GM19452 (cell line): ENCODE data around the gene SLC24A3.

Experiments used
- ATAC-seq: cut with Tn5 transposase; IDR thresholded peaks from one replicate; pipeline ENCODE4 v1.9.1; 2021; ENCODE audit not compliant: unreplicated experiment

The SLC24A3 gene

GRCh38 chr20:19416627-19417026, 204.2 kb downstream of the SLC24A3 start:
- no peak for ATAC-seq

DNA sequence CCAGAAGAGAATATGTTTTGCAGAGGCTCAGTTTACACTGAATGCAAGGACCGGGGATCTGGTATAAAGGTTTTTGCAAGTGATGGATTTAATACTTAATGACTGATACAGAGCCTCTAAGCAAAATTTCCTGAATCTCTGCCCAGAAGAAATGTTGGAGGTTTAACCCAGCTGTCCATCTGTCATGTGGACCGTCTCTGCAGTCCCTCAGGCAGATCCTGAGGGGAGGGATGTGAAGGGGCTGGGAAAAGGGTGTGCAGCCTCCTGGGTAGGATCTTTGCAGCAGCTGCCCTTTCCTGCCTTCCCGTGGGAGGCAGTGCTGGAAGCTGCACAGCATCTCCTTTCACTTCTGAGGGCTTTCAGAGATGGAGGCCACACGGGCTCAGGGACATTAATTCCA, 207.0 kb downstream of the SLC24A3 start:
- ATAC-seq: no peak

GRCh38 chr20:19423097-19423899, 210.9 kb downstream of the SLC24A3 start:
- ATAC-seq: no peak

DNA sequence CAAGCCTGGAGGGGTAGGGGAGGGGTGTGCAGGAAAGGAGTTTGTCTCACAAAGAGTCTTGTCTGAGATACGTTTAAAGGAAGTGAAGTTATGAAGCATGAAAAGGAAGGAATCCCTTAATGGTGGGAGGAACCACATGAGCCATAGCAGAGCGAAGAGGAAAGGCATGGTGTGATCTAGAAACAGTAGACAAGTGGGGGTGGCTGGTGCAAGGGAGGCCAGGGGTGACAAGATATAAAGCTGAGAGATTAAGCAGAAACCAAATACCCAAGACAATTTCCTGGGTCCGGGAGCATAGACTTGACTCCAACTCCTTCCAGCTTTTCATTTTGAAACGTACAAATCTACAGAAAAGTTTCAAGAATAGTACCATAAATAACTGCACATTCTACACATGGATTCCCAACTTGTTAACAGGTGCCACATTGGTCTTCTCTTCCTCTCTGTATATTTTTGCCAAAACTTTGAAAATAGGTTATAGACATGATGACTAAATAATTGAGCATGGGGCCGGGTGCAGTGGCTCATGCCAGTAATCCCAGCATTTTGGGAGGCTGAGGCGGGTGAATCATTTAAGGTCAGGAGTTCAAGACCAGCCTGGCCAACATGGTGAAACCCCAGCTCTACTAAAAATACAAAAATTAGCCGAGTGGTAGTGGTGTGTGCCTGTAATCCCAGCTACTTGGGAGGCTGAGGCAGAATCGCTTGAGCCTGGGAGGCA, 211.6 kb downstream of the SLC24A3 start:
- no peak for ATAC-seq

- no peak for ATAC-seq
Observed at GRCh38 chr20:19426356-19426755, 213.9 kb downstream of the SLC24A3 start.

DNA sequence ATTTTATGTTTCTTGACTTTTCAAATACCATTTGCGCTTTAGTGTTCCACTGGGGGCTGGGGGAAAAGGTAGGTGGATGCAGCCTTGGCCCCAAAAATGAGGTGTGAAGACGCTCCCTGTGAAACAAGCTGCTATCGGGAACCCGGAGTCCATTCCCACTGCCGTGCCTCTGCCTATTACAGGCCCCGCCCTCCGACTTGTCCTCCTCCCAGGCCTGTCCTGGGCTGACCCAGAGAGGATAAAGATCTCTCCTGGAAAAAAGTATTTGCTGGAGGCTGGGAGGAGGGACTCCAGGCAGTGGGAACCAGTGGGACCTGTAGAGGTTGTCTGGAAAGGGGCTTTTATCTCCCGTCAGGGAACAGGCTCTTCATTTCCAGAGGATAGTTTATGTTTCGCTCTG, 215.0 kb downstream of the SLC24A3 start:
- ATAC-seq: no peak

GRCh38 chr20:19427913-19428312, 215.5 kb downstream of the SLC24A3 start:
- no peak for ATAC-seq

GRCh38 chr20:19428324-19428723, 215.9 kb downstream of the SLC24A3 start:
- ATAC-seq: no peak

- ATAC-seq: no peak
Observed at GRCh38 chr20:19429538-19429937, 217.1 kb downstream of the SLC24A3 start.

DNA sequence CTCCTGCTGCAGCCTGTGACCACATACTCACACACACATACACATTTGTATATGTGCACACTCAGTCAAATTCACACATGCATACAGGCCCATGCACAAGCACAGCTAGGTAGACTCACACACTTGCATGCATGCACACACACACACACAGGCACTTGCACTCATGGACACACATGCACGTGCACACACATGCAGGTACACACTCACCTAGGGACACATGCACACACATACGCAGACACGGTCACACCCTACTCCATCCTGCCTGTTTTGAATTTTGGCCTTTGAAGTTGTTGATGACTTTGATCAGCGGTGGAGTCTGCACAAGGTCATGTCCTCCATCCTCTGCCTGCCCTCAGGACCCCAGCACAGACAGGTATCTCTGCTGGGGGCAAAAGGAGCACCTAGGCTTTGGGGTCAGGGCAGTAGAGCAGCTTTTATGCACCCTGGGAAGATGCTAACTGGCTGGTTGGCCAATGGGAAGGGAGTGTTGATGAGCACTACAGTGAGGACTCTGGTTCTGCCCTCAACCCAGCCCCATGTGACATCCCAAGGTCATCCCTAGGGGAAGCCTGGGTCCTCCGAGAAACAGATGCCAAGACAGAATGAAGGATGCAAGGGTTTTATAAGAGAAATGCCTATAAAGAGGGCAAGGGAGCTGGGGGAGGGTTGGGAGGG, 218.3 kb downstream of the SLC24A3 start:
- no peak for ATAC-seq

- no peak for ATAC-seq
Observed at GRCh38 chr20:19431316-19431700, 218.9 kb downstream of the SLC24A3 start.

GRCh38 chr20:19431906-19432305, 219.5 kb downstream of the SLC24A3 start:
- ATAC-seq: no peak

DNA sequence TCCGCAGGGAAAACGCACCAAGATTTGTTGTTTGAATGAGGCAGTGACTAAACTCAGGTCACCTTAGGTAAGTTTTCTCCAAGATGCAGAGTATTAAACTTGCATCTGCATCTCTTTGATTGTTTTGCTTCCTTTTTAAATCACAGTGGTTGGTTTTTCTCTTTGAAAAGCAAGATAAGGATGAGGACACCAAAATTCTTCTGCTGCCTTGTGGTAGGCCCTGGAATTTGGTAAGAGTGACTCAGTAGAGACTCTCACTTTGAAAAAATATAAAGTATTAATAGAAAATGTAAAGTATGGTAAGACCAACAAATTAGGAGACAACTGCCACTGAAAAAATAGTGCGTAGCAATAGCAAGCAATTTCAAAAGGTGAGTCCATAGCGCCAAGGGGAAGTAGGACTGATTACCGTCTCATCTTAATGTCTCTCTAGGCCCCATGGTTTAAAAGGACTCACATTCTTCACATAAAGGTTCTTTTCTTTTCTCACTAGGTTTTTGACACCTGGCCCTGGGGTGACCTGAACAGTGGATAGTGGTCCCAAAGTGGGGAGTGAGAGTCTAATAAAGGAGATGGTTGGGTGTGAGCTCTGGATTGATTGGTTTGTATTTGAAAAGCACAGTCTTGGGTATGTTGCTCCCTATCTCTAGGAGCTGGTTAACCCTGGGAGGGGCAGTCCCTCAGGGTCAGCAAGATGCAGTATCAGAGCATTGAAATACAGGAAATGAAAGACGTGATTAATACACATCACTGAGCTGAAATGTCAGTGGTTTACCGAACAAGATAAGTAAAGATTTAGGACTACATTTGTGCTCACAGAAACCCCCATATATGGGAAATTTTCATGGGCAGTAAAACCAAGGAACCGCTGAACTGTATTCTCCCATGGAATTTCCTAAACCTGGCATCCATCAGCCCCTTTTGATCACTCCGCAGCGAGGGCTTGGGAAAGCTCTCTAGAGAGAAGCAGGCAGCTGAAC, 221.2 kb downstream of the SLC24A3 start:
- no peak for ATAC-seq

DNA sequence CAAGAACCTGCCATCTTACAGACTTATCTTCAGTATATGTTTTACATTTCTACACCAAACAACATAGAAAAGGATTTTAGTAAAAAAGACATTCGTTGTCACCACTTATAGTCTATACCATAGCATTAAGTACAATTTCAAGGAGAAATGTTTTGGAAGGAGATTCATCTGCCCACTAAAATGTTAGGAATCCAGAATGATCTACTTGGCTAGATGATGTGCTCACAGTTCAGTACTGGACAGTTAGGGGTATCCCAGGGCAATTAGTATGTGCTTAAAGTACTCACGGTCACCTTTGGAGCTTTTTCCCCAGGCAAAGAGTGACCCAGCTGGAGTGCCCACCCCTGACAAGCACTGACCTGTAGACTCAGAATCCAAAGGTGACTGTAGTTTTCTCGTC, 222.9 kb downstream of the SLC24A3 start:
- ATAC-seq: no peak

GRCh38 chr20:19435821-19436220, 223.4 kb downstream of the SLC24A3 start:
- no peak for ATAC-seq

DNA sequence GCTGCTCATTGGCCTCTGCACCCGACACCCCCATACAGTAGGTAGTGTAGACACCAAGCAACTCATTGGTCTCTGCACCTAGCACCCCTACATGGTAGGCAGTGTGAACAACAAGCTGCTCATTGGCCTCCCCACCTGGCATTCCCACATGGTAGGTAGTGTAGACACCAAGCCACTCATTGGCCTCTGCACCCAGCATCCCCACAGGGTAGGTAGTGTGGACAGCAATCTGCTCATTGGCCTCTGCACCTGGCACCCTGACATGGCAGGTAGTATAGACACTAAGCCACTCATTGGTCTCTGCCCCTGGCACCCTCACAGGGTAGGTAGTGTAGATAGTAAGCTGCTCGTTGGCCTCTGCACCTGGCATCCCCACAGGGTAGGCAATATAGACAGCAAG, 226.0 kb downstream of the SLC24A3 start:
- no peak for ATAC-seq

GRCh38 chr20:19440660-19441527, 228.5 kb downstream of the SLC24A3 start:
- ATAC-seq: no peak

- no peak for ATAC-seq
Observed at GRCh38 chr20:19446246-19446645, 233.8 kb downstream of the SLC24A3 start.

DNA sequence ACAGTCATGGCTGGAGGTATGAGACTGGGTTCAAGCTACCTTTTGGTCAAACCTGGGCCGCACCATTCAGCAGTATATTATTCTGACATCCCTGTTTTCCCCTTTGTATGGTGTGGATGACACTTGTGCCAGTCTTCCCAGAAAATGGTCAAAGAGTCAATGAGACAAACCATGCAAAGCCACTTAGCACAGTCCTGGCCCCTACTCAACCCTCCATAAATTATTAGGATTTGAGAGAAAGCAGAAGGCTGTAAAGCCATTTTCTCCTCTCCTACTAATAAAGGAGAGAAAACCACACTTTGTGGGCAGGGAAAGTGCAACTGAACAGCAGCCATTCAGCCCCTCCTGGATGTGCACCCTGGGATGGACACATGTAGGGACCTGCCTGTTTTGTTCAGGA, 236.2 kb downstream of the SLC24A3 start:
- ATAC-seq: no peak

DNA sequence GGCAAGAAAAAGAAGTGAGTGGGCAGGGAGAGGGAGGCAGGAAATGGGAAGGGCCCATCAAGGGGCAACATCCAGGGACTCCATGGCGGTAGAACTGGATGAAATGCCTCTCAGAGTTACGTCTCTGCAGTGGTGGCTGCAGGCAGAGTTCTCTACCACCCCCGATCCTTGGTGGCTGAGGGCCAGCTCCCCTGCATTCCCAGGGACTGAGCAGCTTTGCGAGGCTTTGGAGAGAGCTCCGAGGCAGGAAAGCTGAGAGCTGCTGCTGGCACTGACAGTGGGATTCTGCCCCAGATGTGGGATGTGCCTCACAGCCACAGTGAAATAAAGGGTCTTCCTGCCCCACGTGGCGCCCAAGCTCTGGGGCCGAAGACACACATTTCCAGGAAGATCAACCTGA, 236.6 kb downstream of the SLC24A3 start:
- no peak for ATAC-seq
